Measurements from ENCODE around the gene CCDC78. TPM values are rescaled to one million over a fixed set of nuclear protein-coding genes. Genes with fewer than 3 reads are reported as not detected.

The CCDC78 gene
- total RNA-seq, 6 experiments from 2014 or later: 0.31 TPM; not detected in 5

DNA sequence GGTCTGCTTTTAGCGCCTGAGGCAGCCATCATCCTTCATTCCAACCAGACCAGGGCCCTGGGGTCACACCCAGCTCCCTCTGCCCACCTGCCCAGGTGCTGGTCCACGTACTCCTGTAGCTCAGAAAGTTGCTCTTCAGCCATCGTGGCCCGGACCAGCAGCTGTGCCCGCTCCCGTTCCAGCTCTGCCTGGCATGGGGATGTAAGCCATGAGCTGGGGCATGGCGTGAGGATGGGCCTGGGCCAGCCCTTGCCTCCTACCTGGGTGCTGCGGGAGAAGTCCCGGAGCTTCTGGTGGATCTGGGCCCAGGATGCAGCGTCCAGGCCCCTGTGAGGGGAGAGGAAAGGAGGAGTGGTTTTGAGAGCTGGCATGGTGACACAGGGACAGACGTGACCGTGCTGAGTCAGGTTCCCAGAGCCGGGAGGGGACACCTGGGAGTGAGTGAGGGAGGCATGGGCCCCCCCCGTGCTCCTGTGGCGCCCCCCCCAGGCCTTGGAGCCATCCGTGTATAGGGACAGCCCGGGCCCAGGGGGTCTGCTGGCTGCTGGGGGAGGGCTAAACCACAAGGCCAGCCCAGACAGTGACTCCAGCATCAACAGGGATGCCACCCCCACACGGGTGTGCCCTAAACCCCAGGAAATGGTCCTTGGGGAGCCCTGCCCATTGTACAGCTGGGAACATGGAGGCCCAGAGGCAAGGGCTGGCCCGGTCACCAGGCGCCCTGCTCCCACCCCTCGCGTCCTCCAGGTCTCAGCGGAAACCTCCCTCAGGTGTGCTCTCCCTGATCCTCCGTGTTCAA is 3.2 kb downstream of the CCDC78 start:
- Histone ChIP-seq H3K27me3 (no peaks in the 10 kb centered on the region), H3K27ac (no peak overlapping the region), H3K9me3 (no peaks in the 10 kb centered on the region), H3K4me3 (no peak overlapping the region), H3K4me1 (peaks cover 0 to 22% (median 3%) of the 10 kb centered on the region in 4 donors), H3K36me3 (no peaks in the 10 kb centered on the region)
- no peak for DNase-seq
- TF ChIP-seq, protein P1, sequence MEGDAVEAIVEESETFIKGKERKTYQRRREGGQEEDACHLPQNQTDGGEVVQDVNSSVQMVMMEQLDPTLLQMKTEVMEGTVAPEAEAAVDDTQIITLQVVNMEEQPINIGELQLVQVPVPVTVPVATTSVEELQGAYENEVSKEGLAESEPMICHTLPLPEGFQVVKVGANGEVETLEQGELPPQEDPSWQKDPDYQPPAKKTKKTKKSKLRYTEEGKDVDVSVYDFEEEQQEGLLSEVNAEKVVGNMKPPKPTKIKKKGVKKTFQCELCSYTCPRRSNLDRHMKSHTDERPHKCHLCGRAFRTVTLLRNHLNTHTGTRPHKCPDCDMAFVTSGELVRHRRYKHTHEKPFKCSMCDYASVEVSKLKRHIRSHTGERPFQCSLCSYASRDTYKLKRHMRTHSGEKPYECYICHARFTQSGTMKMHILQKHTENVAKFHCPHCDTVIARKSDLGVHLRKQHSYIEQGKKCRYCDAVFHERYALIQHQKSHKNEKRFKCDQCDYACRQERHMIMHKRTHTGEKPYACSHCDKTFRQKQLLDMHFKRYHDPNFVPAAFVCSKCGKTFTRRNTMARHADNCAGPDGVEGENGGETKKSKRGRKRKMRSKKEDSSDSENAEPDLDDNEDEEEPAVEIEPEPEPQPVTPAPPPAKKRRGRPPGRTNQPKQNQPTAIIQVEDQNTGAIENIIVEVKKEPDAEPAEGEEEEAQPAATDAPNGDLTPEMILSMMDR (IDR thresholded peaks at IDR 0.05): no peak
- TF ChIP-seq POLR2A (IDR thresholded peaks at IDR 0.05): no peak
- WGBS (ENCODE audit: insufficient coverage, low coverage, low lambda C conversion rate, missing lambda C conversion rate): 80% methylated on average over 3 of the region's 24 CpGs
- no peak for ATAC-seq
- intact Hi-C loops (cut with DNase I): no loop called here

GRCh38 chr16:721765-722540 is 4.3 kb downstream of the CCDC78 start:
- Histone ChIP-seq H3K27ac (peak overlapping the region in 1 of 3 donors; percentile 73), H3K36me3 (no peaks in the 10 kb centered on the region), H3K9me3 (no peaks in the 10 kb centered on the region), H3K27me3 (no peaks in the 10 kb centered on the region), H3K4me3 (peak overlapping the region; percentile 83 to 94 (median 89)), H3K4me1 (peaks cover 0 to 13% (median 3%) of the 10 kb centered on the region in 4 donors)
- no peak for DNase-seq
- TF ChIP-seq, protein P1 (IDR thresholded peaks at IDR 0.05): no peak
- no peak for TF ChIP-seq POLR2A (IDR thresholded peaks at IDR 0.05)
- ATAC-seq: no peak
- WGBS (ENCODE audit: insufficient coverage, low coverage, low lambda C conversion rate, missing lambda C conversion rate): 84% methylated on average over 13 of the region's 51 CpGs
- intact Hi-C loops (cut with DNase I): no loop called here

DNA sequence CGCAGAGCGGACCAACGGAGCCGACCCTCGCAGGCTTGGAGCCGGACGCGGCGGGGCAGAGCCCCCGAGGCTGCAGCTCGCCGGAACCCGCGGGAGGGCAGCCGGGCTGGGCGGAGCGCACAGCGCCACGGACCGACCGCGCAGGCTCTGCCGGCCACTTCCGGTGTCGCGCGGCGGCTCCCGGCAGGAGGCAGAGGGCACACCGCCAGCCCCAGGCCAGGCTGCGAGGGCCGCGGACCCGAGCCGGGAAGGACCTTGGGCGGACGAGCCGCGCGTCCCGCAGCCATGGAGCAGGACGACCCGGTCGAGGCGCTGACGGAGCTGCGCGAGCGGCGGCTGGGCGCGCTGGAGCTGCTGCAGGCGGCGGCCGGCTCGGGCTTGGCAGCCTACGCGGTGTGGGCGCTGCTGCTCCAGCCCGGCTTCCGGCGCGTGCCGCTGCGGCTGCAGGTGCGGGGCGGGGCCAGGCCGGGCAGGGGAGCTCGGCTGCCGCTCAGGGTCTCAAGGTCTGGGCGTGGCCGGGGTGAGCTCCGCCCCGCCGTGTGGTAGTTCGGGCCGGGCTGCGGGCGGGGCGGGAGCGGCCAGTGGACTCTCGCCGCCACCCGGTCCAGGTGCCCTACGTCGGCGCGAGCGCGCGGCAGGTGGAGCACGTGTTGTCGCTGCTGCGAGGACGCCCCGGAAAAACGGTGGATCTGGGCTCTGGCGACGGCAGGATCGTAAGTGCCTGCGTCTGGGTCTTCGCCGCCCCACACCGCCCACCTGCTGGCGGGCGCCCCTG is 5.1 kb downstream of the CCDC78 start, which contains the start of gene ANTKMT:
ANTKMT (plus strand) TSS at position 157 of the 775 bp plus-strand sequence; CDS start at position 286, 129 bp downstream.
- intact Hi-C loops (cut with DNase I): no loop called here
- Histone ChIP-seq H3K36me3 (no peaks in the 10 kb centered on the region), H3K27ac (peak within 1 kb of the TSS; percentile 50 to 80 (median 73)), H3K9me3 (no peaks in the 10 kb centered on the region), H3K4me3 (peak within 1 kb of the TSS; percentile 83 to 94 (median 89)), H3K27me3 (no peaks in the 10 kb centered on the region), H3K4me1 (peaks cover 0 to 18% (median 5%) of the 10 kb centered on the region in 4 donors)
- DNase-seq (peak; percentile 85 to 89 (median 87)), ATAC-seq (peak; percentile 77 to 88 (median 80))
- WGBS (ENCODE audit: insufficient coverage, low coverage, low lambda C conversion rate, missing lambda C conversion rate): 0% methylated on average over 9 of the region's 106 CpGs
- TF ChIP-seq, protein P1 (IDR thresholded peaks at IDR 0.05): peak in 1 of 4 donors; percentile 11
- peak; percentile 82 for TF ChIP-seq POLR2A (IDR thresholded peaks at IDR 0.05)

- Histone ChIP-seq H3K27me3 (no peaks in the 10 kb centered on the region), H3K4me3 (peak overlapping the region; percentile 83 to 94 (median 89)), H3K4me1 (peaks cover 0 to 24% (median 5%) of the 10 kb centered on the region in 4 donors), H3K9me3 (no peaks in the 10 kb centered on the region), H3K27ac (peak overlapping the region; percentile 47 to 80 (median 73)), H3K36me3 (no peaks in the 10 kb centered on the region)
- WGBS (ENCODE audit: insufficient coverage, low coverage, low lambda C conversion rate, missing lambda C conversion rate): 0% methylated on average over 13 of the region's 38 CpGs
- TF ChIP-seq POLR2A (IDR thresholded peaks at IDR 0.05): no peak
- TF ChIP-seq, protein P1 (IDR thresholded peaks at IDR 0.05): no peak
- ATAC-seq (peak in 2 of 4 donors; percentile 4 to 15), DNase-seq (no peak)
- intact Hi-C loops (cut with DNase I): no loop called here
These were observed 5.7 kb downstream of the CCDC78 start for GRCh38 chr16:720447-720989.
